Measurements from ENCODE around the gene NVL. TPM values are rescaled to one million over a fixed set of nuclear protein-coding genes. Genes with fewer than 3 reads are reported as not detected.

Gene NVL
- total RNA-seq, 1 experiment from 2014 or later: 21.9 TPM

- no peak for DNase-seq (ENCODE audit: low read depth, low spot score)
- H4K20me1 ChIP-seq (ENCODE audit: insufficient read depth): no peaks in the 10 kb centered on the region
- no peaks in the 10 kb centered on the region for H3K27me3 ChIP-seq (ENCODE audit: insufficient read depth, low read length)
- RAD21 ChIA-PET (ENCODE audit: low non-redundant PET in 1 of 2, low total read pairs in 2 of 2, uncharacterized antibody in 2 of 2, unreplicated experiment in 2 of 2): no interaction called here
- no peaks in the 10 kb centered on the region for H3K9me3 ChIP-seq (ENCODE audit: control insufficient read depth in 1 of 2, insufficient read depth in 1 of 2, low read depth in 1 of 2, low read length in 2 of 2)
- H3K9ac ChIP-seq (ENCODE audit: low read length): no peak overlapping the region
- no peaks in the 10 kb centered on the region for H3K9me2 ChIP-seq (ENCODE audit: insufficient read depth)
- no peaks in the 10 kb centered on the region for H3K4me1 ChIP-seq (ENCODE audit: control insufficient read depth in 1 of 2, insufficient read depth in 2 of 2, low read length in 2 of 2)
- H3K79me2 ChIP-seq (ENCODE audit: insufficient read depth, low read length): no peaks in the 10 kb centered on the region
- no peak overlapping the region for H3K4me3 ChIP-seq (replicated peaks in 1 of 2; ENCODE audit: low read depth in 1 of 2, low read length in 2 of 2)
- no peak overlapping the region for H2AFZ ChIP-seq (ENCODE audit: low read depth, low read length, poor library complexity, severe bottlenecking)
- ATAC-seq: no peak
- H3K36me3 ChIP-seq (ENCODE audit: control insufficient read depth in 1 of 2, insufficient read depth in 2 of 2, low read length in 2 of 2): peaks cover 22% of the 10 kb centered on the region in 2 experiments; a peak in 3 of 4 replicates
- POLR2A ChIA-PET: no interaction called here
- H3K4me2 ChIP-seq (ENCODE audit: low read length): no peak overlapping the region
- H3K27ac ChIP-seq (ENCODE audit: low read depth, low read length): no peak overlapping the region
- BruUV-seq (replicated peaks): no TSS peak
- intact Hi-C loops (cut with micrococcal nuclease): no loop called here
- CTCF ChIA-PET: no interaction called here
- TF ChIP-seq, protein P1, sequence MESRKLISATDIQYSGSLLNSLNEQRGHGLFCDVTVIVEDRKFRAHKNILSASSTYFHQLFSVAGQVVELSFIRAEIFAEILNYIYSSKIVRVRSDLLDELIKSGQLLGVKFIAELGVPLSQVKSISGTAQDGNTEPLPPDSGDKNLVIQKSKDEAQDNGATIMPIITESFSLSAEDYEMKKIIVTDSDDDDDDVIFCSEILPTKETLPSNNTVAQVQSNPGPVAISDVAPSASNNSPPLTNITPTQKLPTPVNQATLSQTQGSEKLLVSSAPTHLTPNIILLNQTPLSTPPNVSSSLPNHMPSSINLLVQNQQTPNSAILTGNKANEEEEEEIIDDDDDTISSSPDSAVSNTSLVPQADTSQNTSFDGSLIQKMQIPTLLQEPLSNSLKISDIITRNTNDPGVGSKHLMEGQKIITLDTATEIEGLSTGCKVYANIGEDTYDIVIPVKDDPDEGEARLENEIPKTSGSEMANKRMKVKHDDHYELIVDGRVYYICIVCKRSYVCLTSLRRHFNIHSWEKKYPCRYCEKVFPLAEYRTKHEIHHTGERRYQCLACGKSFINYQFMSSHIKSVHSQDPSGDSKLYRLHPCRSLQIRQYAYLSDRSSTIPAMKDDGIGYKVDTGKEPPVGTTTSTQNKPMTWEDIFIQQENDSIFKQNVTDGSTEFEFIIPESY (IDR thresholded peaks at IDR 0.05; ENCODE audit: extremely low read depth, insufficient replicate concordance, low read length): no peak
- TF ChIP-seq CTCF (IDR thresholded peaks at IDR 0.05 in 2 of 3, conservative IDR thresholded peaks at IDR 0.05 in 1 of 3; ENCODE audit: borderline replicate concordance in 1 of 3, insufficient read depth in 1 of 3, low read depth in 2 of 3, low read length in 2 of 3) (no peak), SIN3A (IDR thresholded peaks at IDR 0.05; ENCODE audit: low read depth) (no peak), EZH2 (IDR thresholded peaks at IDR 0.05) (no peak), YY1 (IDR thresholded peaks at IDR 0.05; ENCODE audit: extremely low read depth, insufficient replicate concordance, low read depth, low read length) (no peak), CBX3 (IDR thresholded peaks at IDR 0.05; ENCODE audit: low read depth) (no peak), POLR2A (IDR thresholded peaks at IDR 0.05; ENCODE audit: borderline replicate concordance, extremely low read depth, insufficient read depth, insufficient read length) (no peak)
Measured at GRCh38 chr1:224289396-224289795, 40.6 kb downstream of the NVL start.

Data from HCT116 (cell line).